GM18870 (cell line): Measurements from ENCODE around the gene FAN1.
A peak's percentile ranks its signal among the peaks of the same experiment; 100 is the strongest.
"Not testable (repeated sequence)": the region's sequence is repeated elsewhere in the genome, so short reads cannot be mapped to it uniquely, and the experiment has no call there.

Experiments
- ATAC-seq: cut with Tn5 transposase; IDR thresholded peaks from one replicate; pipeline ENCODE4 v1.9.1; 2021; ENCODE audit warnings: moderate library complexity; ENCODE audit not compliant: unreplicated experiment

Gene FAN1

DNA sequence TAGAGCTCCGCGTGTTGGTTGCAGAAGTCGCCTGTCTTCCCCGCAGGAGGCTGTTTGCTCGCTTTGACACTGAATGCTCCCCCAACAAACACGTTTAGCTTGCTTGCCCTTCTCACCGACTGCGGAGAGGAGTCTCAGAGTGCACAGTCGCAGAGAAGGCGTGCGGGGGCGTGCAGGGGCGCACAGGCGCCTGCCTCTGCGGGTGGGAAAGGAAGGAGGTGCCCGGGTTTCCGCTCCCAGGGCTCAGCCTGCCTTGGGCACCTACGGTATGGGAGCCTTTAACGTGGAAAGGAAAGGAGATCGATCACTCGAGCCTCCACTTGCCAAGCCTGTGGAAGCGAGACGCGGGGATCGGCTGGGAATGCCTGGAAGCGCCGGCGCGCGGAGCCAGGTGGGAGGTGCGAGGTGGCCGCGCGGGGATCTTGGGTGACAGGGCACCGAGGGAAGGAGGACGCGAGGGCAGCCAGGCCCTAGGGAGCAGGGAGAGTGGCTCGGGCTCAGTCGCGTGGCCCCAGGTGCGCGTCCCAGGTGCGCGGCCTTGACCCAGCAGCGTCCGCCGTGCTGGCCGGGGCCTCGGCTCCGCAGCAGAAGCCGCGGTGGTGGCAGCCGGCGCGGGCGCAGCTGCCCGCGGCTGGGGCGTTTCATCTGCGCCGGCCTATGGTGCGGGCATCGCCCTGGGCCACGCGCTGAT lies at the start of gene FAN1:
TSS of gene FAN1 (plus strand) at position 419 of the 691 bp plus-strand sequence. CDS start 749 bp downstream, outside the sequence.
- ATAC-seq: peak; percentile 83

DNA sequence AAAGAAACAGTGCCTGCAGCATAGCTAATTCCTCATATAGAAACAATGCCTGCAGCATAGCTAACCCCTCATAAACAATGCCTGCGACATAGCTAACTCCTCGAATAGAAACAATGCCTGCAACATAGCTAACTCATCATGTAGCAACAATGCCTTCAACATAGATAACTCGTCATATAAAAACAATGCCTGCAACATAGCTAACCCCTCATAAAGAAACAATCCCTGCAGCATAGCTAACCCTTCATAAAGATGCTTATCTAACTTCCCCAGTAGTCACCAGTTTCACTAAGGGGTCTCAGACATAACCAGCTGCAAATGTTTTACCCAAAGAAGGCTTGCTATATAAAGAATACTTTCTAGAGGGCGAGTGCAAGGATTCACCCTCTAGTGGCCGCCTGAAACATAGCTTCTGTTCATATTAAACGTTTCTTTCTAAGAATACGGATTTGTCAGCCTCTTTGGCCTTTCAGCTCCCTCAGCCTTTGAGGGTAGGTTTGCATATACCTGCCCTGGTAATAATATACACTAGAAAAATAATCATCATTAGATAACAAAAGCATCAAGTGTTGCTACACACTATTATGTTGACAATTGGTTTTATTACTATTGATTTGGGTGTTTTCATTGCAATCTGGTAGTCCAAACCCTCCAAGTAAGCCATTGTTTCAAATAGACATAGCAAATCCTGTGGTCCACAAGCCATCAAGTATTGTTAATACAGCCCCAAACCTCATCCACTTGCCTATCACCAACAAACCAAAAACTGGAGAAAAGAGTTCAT lies 44.4 kb upstream of the FAN1 start:
- ATAC-seq: no peak

DNA sequence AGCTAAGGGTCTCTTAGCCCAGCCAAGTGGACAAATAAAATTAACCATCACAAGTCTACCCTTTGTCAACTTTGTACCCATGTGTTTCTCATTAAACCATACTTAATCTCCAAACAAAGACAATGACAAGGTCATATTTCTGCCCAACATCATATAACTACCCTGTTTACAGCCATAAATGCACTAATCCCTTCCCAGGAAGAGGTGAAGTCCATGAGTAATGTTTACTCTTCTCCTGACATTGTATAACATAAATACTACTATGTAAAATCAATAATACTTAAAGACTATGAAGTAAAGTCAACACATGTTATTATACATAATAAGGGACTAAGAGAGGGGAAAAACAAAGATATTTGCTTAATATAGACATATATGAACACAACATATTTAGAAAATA lies 38.5 kb upstream of the FAN1 start:
- no peak for ATAC-seq

DNA sequence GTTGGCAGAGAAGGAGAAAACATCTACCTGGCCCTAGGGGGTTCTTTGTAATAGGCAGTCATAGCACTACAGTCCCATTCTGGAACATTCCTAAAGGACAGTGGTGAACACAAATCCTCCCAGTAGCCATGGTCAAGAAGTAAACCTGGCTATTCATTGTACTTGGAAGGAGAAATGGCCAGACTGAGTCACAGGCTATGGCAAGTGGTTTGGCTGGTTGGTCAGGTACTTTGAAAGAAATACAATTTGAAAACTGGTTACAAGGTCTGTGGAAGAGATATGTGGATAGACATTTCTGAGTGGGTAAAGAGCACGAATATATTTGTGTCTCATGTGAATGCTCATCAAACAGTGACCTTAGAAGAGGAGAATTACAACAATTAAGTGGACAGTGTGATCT lies 33.0 kb upstream of the FAN1 start:
- ATAC-seq: no peak

DNA sequence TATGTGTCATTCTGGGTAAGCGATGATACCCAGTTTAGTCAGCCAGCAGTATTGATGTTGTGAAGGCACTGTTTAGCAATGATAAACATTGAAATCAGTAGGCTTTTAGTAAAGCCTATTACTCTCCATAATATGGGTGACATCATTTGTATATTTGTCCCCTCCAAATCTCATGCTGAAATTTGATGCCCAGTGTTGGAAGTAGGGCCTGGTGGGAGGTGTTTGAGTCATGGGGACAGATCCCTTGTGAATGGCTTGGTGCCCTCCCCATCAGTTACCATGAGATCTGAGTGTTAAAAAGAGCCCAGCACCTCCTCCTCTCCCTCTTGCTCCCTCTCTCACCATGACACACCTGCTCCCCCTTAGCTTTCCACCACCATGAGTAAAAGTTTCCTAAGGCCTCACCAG lies 31.4 kb upstream of the FAN1 start:
- ATAC-seq: no peak

DNA sequence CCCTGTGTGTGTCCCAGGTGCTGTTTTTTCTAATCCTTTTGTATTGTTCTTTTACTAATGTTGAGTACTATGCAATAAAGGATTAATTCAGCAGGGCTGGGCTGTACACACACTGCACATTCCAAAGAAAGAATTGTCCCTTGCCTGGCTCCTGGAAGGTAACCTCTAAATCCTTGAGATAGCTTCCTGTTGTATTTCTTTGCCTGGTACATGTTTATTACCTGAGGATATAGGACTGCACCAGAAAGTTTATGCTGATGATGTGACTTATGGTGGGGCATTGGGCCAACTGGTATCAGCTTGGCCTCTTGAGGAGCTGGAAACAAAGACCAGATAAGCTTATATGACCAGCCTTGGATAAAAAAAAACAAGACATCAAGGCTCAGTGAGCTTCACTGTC lies 26.6 kb upstream of the FAN1 start:
- no peak for ATAC-seq

DNA sequence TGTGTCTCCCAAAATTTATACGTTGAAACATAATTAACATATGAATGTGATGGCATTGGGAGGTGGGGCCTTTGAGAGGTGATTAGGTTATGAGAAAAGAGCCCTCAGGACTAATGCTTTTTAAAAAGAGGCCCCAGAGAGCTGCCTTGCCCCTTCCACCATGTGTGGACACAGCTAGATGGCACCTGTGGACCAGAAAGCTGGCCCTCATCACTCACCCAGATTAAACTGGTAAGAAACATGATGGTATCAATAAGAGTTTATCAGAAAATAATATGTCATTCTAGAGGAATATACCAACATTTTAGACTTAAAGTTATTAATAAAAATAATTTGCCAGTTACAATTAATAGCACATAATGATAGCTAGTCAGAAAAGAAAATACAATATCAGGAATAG lies 25.2 kb upstream of the FAN1 start:
- ATAC-seq: no peak

DNA sequence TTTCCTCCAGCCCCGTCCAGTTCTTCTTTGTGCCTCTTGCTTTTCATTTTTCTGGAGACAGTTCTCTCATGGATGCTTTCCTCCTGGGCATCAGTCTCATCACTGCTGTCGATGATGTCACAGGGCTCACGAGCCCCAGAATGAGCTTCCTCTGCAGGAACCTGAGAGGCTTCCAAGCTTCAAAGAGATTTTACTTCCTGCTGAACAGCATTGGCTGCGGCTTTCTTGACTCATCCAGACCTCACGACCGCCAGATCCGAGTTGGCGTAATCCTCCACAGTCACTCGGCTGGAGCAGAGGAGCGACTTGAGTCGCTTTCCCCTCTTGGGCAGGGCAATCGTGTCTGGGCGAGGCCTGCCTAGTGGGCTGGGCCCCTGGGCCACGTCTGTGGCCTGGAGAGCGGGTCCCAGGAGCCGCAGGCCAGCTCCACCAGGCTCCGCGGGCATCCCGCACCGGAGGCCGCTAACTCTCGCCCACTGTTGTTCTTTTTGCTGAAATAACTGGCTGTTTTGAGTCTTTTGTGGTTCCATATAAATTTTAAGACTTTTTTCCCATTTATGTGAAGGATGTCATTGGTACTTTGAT lies 20.8 kb upstream of the FAN1 start:
- ATAC-seq: no peak

DNA sequence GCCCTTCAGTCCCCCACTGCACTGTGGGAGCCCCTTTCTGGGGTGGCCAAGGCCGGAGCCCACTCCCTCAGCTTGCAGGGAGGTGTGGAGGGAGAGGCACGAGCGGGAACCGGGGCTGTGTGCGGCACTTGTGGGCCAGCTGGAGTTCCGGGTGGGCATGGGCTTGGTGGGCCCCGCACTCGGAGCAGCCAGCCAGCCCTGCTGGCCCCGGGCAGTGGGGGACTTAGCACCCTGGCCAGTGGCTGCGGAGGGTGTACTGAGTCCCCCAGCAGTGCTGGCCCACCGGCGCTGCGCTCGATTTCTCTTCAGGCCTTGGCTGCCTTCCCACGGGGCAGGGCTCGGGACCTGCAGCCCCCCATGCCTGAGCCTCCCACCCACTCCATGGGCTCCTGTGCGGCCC lies 20.0 kb upstream of the FAN1 start:
- not testable (repeated sequence) for ATAC-seq

DNA sequence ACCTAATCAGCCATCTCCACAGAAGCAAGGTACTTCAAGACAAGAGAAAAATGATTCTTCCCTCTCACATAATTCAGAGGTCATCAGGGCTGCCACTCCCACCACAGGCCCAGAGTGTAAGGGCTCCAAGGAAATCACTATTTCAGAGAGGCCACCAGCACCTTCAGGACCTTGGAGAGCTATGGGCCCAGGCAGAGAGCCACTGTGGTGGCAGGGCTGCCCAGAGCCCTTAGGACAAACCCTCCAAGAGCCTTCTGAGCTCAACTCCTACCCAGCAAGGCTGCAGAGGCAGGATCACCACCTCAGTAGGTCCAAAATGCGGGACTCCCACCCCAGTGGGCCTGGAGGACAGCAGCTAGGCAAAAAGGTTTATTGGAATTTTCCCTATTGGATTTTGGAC lies 17.9 kb upstream of the FAN1 start:
- ATAC-seq: no peak

DNA sequence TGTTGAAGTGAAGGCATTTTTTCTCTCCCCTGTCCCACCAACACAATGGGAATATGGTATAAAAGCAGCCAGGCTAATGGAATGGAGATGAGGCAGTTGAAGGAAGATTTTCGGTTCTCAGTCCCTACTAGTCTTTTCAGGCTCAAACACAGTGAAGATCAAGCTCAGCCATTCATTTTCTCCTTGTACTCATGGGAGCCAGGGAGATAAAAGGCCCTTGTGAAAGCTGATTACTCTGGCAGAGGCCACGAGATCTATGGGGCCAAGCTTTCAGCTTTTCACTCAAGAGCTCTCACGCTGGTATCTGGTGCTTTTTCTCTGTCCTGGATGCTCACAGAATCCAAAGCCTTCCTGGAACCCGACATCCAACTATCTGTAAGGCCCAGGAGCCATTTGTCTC lies 14.5 kb upstream of the FAN1 start:
- no peak for ATAC-seq

DNA sequence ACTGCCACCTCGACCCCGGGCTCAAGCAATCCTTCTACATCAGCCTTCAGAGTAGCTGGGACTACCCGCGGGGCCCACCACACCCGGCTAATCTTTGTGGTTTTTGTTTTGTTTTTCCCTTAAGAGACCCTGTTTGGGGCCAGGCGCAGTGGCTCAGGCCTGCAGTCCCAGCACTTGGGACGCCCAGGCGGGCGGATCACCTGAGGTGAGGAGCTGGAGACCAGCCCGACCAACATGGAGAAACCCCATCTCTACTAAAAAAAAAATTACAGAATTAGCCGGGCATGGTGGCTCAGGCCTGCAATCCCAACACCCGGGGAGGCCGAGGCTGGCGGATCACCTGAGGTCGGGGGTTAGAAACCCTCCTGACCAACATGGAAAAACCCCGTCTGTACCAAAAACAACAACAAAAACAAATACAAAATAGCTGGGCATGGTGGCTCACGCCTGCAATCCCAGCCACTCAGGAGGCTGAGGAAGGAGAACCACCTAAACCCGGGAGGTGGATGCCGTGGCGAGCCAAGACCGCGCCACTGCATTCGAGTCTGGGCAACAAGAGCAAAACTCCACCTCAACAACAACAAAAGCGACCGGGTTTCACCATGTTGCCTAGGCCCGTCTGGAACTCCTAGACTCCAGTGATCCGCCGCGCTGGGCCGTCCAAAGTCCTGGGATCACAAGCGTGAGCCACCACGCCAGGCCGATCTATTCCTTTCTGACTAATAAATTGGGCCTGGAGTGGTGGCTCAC lies 8.1 kb upstream of the FAN1 start:
- no peak for ATAC-seq

DNA sequence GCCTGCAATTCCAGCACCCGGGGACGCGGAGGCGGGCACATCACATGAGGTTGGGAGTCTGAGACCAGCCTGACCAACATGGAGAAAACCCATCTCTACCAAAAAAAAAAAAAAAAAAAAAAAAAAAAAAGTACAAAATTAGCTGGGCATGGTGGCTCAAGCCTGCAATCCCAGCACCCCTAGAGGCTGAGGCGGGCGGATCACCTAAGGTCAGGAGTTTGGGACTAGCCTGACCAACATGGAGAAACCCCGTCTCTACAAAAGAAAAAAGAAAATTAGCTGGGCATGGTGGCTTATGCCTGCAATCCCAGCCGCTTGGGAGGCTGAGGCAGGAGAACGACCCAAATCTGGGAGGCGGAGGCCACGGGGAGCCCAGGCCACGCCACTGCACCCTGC lies 7.5 kb upstream of the FAN1 start:
- ATAC-seq: no peak

DNA sequence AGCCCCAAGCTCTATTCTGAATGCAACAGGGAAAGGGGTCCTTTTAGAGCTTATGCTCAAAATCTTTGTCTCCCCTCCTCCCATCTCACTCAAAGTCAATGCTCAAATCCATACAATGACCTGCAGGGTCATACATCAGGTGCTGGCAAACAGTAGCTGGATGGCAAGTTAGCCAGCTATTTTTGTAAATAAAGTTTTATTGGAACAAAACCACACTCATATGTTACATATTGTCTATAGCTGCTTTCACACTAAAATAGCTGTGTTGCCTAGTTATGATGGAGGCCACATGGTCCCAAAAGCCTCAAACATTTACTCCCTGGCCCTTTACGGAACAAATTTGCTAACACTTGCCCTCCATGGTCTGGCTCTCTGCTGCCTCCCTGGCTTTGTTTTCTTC lies 1.8 kb upstream of the FAN1 start:
- ATAC-seq: no peak

DNA sequence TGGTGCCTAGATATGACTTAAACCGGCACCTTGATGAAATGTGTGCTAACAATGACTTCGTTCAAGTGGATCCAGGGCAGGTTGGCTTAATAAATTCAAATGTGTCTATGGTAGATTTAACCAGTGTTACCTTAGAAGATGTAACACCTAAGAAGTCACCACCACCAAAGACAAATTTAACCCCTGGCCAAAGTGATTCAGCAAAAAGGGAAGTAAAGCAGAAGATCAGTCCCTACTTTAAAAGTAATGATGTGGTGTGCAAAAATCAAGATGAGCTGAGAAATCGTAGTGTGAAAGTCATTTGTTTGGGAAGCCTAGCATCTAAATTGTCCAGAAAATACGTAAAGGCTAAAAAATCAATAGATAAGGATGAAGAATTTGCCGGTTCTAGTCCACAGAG lies 1.1 kb downstream of the FAN1 start:
- no peak for ATAC-seq

DNA sequence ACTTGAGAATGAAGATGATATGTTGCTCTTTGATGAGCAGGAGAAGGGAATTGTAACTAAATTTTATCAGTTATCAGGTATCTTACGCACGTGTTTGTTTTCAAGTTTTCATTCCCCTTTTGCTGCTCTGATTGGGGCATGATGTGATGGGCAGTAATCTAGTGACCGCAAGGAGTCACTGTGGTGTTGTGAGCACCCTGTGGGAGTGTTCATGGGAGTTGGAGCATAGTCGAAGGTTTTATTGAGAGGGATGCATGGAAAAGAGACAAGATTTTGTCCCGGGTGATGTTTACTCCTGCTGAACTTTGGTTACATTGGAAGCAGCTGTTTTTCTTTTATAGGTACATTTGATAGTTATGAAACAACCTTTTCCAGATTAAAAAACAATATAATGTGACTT lies 2.1 kb downstream of the FAN1 start:
- no peak for ATAC-seq

DNA sequence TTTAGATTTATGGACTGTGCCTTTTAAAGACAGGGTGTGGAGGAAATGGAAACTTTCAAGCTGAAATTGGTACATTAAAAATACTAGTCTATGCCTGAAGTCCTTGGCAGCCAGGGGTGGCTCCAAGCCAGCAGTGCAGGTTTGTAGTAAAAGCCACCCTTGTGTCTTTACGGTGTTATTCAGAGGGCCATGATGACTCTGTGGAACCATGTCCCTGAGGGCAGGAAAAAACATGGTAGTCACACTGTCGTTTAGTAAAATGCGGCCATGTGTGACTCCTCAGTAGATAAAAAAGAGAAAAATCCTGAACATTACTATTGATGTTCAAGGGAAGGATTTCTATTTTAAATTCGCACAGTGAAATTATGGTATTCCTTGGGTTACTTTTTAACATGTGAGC lies 2.7 kb downstream of the FAN1 start:
- no peak for ATAC-seq

DNA sequence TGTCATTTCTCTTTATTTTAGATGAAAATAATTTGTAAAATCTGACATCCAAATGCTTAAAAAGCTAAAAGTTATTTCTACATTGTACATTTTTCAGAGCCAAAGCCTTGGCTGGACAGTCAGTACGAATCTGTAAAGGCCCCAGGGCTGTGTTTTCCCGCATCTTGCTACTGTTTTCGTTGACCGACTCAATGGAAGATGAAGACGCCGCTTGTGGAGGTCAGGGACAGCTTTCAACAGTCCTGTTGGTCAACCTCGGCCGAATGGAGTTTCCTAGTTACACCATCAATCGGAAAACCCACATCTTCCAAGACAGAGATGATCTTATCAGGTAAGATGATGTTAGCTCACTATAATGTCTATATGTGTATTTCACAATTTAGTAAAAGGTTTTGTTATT lies 10.0 kb downstream of the FAN1 start:
- no peak for ATAC-seq

DNA sequence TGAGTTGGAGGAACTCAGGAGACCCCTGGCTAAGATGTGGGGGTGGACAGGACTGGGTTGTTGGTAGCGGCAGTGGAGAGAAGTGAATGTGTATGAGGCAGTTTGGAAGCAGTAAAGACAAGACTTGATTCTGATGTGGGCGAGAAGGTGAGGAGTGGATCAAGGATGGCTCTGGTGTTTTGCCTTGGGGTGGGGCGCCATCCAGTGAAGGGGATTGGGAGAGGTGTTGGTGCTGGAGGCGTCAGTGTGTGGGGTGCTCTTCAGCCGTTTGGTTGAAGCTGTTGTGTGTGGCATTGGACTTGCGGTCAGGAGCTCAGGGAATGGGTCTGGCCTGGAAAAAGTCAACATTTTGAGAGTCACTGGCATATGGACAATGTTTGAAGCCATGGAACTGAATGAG lies 13.3 kb downstream of the FAN1 start:
- no peak for ATAC-seq

DNA sequence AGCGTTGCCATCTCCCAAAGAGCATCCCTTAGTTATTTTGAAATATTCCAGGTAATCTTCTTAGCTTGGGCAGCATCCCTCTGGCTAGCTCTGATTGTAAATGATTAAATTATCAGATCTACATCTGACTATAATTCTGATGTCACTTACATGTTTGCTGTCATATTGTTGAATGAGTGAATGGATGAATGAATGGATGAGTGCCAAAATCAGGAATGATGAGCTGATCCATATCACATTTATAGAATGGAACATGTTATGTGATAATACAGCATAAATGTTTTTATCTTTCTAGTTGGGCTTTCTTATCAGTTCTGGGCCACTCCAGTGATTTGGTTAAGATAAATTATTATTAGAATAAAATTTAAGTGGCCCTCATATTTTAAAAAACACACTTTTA lies 14.0 kb downstream of the FAN1 start:
- ATAC-seq: no peak

DNA sequence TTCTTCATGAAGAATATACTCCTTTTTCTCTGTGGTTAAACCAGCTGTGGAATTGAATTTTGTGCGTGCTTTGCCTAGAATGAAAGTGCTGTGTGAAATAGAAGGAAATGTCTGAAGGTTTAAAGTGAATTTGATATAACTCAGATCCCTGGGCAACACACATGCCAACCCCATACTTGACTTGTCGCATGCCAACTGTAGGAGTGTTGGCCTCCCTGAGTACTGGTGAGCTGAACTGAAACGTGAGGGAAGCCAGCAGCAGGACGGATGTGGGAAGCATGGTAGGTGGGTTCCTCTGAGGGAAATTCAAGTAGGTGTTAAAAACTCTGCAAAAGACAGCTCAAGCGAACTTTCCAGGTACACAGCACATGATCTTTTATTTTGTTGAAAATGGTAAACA lies 14.7 kb downstream of the FAN1 start:
- ATAC-seq: no peak
